Activated CD4-positive, alpha-beta T cell treated with anti-CD3 and anti-CD28 coated beads, Interleukin-2, amount 50 U/mL, for 1 hour (primary cell): ENCODE measurements around the gene CTNND2.

ENCODE experiments used
- DNase-seq: peaks from one replicate; pipeline ENCODE4 v3.0.0-alpha.2; 2020

CTNND2 gene

DNA sequence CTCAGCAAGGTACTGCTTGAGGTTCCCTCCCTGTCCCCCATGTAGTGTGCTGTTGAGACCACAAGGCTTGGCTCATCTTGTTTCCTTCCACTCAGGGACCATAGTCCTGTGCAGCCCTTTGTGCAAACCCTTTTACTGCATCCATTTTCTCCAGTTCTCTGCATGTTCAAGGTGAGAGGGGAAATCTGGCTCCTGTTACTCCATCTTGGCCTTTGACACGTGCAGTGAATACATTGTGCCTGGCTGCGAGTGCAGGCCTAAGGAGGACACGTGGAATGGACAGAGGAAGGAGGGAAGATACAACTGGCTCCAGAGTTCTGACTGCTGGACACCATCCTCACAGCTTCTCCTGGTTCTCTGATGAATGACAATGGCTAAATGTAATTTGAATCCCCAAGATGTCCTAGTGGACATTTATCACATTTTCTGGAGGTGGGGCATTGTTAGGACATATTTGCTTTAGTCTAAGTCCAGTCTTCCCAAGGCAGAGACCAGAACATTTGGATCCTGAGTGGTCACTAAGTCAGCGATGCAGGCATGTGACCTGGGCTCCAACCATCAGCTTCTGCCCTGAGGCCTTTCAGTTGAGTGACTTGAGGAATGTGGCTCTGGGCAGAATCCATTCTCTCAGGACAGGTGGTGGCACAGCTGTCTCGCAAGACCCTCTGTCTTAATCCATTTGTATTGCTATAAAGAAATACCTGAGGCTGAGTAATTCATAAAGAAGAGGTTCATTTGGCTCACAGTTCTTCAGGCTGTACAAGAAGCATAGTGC lies 954.2 kb downstream of the CTNND2 start:
- no peak for DNase-seq

GRCh38 chr5:10946050-10946449 lies 958.2 kb downstream of the CTNND2 start:
- no peak for DNase-seq

DNA sequence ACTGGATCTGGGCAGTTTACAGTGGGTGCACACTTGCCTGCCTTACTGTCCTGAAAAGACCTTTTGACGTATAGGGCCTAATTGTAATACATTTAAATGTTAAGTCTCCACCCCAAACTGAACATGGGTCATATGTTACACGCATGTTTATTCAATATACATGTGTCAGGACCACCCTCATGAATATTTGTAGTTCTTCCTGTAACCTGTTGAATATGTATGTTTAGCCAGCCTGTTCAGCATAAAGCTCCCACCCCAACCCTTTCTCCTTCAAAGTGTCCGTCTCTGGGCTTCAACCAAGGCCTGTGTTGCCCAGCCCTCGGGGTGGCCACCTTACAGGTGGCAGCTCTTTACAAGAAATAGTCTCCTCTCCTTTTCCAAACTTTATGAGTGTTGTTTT lies 962.3 kb downstream of the CTNND2 start:
- DNase-seq: no peak

- DNase-seq: no peak
Observed at GRCh38 chr5:10936081-10936855, 968.0 kb downstream of the CTNND2 start.

DNA sequence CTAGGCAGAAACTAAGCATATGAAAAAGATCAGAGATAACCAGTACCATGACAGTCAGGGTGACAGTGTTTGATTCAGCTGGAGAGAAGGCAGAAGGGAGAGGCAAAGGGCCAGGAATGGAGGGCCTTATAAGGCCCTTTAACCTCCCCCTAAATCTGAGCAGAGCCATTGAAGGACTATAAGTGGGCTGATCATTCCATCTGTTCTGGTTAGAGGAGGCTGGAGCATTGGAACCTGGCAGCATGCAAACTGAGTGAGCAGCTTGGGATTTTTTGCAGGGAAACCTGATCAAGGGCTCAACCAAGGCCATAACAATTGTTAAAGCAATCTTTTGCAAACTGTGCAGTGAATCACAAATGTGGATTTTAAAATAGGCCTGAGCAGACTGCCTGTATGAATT lies 968.7 kb downstream of the CTNND2 start:
- DNase-seq: no peak

- DNase-seq: no peak
Observed at GRCh38 chr5:10934783-10935355, 969.4 kb downstream of the CTNND2 start.

DNA sequence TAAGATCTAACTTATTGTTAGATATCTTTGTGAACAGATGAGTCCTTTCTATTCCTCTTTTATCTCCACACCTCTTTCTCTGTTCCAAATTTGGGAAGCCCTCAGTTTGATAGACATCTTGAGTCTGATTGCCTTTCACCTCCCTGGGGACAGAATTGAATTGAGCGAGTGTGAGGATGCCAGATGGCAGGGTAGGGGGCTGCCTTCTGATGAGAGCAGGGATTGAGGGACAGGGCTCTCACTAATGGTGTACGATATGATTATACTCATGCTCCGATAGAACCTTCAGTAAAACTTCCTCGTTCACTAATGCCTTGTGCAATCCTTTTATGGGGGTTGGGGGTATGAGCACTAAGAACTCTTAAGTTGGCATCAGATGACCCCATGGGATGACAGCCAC lies 971.1 kb downstream of the CTNND2 start:
- DNase-seq: no peak

DNA sequence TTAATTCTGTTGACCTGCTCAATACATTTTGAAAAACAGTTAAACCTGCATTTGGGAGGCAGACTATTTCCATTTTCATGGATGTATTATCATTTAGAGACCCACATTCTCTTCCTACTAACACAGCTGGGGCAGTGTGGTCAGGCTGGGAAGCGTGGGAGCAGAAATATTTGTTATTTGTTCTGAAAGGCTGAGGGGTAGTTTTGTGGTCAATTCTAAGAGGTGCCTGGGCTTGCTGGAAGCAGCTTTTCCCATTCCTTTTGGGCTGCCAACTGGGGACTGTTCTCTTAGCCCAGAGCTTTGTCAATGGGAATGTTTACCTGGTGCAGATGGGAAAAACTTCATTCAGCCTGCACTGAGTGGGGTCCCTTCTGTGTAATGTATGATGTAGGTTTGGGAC lies 971.8 kb downstream of the CTNND2 start:
- no peak for DNase-seq

- DNase-seq: no peak
Observed at GRCh38 chr5:10927608-10928007, 976.6 kb downstream of the CTNND2 start.

- no peak for DNase-seq
Observed at GRCh38 chr5:10923310-10923709, 980.9 kb downstream of the CTNND2 start.
